Retinal pigment epithelial cell (primary cell): ENCODE data around the gene AOX1.
A peak's percentile ranks its signal among the peaks of the same experiment; 100 is the strongest.
"Not testable (repeated sequence)": the region's sequence is repeated elsewhere in the genome, so short reads cannot be mapped to it uniquely, and the experiment has no call there.

Experiments
- DNase-seq: peaks from one replicate; pipeline ENCODE4 v3.0.0-alpha.2; 2010; ENCODE audit warnings: low read depth
- H3K4me3 ChIP-seq: 2 replicates; pipeline ENCODE4 v1.5.1; 2011; ENCODE audit warnings: mild to moderate bottlenecking, low read length, control low read depth, moderate library complexity
- TF ChIP-seq, protein P1 (sequence below): conservative IDR thresholded peaks from 2 replicates; pipeline ENCODE4 v1.5.1; 2011; ENCODE audit warnings: low read depth, low read length, control low read depth, inconsistent platforms

Gene AOX1

DNA sequence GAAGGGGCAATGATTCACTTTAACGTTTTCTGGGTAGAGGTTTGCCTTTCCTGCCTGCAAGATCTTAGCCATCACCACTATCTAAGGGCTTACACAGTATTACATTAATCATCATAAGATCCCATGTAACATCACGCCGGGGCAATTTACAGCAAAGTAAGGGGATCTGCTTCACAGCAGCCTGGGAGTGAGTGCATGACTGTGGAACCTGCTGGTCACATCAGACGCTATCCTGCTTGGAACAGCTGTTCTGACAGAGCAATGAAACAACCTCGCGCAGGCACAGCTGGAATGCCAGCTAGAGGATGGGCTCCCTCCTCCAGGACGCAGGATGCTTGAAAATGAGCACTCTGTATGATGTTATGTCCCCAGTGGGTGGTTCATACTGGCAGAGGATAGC, 89.0 kb downstream of the AOX1 start:
- TF ChIP-seq, protein P1, sequence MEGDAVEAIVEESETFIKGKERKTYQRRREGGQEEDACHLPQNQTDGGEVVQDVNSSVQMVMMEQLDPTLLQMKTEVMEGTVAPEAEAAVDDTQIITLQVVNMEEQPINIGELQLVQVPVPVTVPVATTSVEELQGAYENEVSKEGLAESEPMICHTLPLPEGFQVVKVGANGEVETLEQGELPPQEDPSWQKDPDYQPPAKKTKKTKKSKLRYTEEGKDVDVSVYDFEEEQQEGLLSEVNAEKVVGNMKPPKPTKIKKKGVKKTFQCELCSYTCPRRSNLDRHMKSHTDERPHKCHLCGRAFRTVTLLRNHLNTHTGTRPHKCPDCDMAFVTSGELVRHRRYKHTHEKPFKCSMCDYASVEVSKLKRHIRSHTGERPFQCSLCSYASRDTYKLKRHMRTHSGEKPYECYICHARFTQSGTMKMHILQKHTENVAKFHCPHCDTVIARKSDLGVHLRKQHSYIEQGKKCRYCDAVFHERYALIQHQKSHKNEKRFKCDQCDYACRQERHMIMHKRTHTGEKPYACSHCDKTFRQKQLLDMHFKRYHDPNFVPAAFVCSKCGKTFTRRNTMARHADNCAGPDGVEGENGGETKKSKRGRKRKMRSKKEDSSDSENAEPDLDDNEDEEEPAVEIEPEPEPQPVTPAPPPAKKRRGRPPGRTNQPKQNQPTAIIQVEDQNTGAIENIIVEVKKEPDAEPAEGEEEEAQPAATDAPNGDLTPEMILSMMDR = no peak
- H3K4me3 ChIP-seq = no peak overlapping the region
- DNase-seq = no peak

DNA sequence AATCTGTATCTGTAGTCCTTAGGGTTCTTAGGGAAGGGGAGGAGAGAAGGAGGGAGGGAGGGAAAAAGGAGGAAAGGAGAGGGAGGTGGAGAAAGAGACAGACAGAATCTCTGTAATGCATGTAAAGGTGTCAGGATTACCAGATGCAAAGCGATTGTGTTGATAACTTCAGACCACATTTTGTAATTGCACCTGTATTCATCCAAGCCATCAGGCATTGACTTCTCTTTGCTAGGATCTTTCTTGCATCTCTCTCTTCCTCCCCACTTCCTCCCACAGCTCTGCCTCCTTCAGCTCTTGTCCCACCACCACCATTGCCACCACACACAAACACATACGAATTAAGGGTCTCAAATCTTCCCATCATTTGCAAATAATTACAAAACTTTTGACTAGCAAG, 91.4 kb downstream of the AOX1 start:
- no peak for DNase-seq
- no peak overlapping the region for H3K4me3 ChIP-seq
- TF ChIP-seq, protein P1 = no peak

DNA sequence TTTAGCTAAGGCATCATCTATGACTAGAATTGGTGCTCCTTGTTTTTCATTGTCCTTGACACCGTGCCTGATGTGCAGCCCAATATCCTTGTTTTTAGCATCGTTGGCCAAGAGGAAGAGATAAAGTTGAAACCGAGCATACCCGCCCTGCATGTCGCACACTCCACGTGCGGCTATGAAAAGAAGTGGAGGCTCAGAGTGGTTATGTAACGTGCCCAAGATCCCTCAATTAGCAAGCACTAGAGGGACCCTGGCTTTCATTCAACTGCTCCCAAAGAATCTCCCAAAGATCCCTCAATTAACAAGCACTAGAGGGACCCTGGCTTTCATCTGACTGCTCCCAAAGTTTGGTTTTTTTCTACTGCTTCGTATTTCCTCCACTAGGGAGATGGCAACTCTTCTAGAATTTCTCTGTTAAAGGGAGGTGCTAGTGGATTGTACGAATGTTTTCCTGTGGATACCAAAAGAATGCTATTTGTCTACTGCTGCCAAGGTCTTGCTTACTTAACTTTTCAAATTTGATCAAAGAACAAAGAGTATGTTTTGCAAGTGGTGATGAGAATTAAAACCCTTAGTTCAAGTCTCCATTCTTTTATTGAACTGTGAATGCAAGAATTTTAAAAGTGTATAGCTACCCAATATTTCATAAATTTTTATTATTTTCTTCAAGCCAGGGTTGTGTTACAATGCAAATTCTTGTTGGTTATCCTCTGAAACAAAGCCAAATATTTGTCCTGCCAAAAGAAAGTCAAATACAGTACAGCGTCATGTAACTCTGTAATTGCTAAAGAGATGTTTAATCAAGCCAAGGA, 92.1 kb downstream of the AOX1 start:
- peak; percentile 42 for DNase-seq
- no peak overlapping the region for H3K4me3 ChIP-seq
- TF ChIP-seq, protein P1 = peak; percentile 4

DNA sequence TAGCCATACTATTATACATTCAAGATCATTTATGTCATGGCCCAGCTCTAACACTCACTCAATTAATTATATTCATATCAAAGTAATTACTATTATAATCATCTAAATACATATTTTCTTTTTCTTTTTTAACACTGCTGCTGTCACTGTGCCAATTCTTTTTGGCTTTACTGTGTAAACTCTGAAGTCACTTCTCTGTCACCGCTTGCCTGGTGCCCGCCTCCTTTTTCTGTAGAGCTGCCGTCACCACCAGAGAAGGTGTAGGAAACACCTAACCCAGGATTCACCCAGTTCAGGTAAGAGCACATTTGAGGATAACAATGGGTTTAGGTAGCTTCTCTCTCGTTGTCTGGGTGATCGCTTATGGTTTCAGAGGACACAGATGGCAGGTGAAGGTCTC, 93.3 kb downstream of the AOX1 start:
- H3K4me3 ChIP-seq = no peak overlapping the region
- no peak for DNase-seq
- TF ChIP-seq, protein P1 = no peak

DNA sequence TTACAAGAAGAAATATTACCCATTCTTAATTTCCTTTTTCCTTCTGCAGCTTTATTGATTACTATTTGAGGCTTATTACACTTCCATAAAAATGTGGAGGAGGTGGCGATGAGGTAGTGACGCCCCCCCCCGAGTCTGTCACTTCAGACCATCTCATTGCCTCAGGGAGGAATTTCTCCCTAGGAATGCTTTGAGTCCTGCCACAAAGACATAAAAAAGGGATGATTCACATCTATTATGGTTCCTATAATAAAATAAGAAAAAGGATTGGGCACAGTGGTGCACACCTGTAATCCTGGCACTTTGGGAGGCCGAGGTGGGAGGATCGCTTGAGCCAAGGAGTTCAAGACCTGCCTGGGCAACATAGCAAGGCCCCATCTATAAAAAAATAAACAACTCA, 93.7 kb downstream of the AOX1 start:
- no peak overlapping the region for H3K4me3 ChIP-seq
- no peak for DNase-seq
- TF ChIP-seq, protein P1 = no peak

DNA sequence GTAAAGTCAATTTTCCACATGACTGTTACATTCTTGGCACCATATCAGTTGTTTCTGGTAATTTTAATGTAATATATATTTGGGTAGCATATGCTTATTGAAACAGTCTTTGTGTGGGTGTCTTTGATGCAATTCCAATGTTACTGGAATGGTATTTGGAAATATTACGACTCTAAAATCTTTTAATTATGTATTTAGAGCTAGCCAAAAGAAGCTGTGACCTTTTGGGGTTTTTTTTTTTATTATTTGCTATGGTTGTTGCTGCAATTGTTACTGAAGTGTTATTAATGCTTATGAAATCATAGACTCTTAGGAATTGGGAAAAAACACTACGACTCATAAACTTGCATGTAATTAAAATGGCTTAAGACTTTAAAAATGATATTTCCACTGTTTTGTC, 95.9 kb downstream of the AOX1 start:
- TF ChIP-seq, protein P1 = no peak
- DNase-seq = no peak

DNA sequence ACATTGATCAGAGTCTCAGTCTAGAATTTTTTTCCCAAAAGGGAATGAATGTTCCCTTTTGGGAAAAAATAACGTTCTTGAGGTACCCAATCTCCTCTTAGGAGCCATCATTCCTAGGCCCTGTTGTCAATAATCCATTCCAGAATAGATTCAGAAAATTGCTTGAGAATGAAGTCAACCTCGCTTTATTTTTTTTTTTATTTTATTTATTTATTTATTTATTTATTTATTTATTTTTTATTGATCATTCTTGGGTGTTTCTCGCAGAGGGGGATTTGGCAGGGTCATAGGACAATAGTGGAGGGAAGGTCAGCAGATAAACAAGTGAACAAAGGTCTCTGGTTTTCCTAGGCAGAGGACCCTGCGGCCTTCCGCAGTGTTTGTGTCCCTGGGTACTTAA, 96.6 kb downstream of the AOX1 start:
- not testable (repeated sequence) for H3K4me3 ChIP-seq, DNase-seq

More for the DNA sequence above, 95.9 kb downstream of the AOX1 start:
- H3K4me3 ChIP-seq = no peak overlapping the region
